ENCODE results near the gene NTN1.
A peak's percentile ranks its signal among the peaks of the same experiment; 100 is the strongest.

NTN1 gene

DNA sequence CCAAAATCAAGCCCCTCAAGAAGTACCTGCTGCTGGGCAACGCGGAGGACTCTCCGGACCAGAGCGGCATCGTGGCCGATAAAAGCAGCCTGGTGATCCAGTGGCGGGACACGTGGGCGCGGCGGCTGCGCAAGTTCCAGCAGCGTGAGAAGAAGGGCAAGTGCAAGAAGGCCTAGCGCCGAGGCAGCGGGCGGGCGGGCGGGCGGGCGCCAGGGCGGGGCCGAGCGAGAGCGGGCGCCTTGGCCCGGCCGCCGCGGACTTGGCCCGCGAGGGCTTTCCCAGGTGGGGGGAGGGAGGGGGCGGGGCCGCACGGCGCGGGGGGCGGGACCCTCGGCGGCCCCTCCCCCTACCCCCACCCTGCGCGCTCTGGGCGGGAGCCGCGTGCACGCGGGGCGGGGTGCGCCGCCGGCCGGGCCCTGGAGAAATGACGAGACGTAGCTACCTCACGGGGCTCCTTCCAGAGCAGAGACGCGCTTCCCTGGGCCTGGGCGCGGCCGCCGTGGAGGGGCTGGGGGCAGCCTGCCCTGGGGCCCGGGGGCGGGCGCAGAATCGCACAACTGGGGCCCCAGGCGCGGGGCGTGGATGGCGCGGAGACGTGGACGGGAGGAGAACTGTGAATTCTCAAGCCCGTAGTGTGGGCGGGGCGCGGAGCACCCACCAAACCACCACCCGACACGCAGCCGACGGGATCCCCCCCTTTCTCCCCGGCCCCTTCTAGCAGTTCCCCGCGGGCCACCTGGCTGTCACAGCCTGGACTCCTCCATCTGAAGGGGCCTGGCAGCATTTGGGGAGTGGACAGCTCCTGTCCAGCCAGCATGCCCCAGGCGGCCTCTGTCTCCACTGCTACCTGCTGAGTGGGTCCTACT is 218.7 kb downstream of the NTN1 start:
- H3K36me3 ChIP-seq (ENCODE audit: control insufficient read depth in 2 of 2, insufficient read depth in 1 of 2, low read length in 2 of 2): no peaks in the 10 kb centered on the region
- ChIA-PET CTCF (interaction anchor here (1.4 kb wide), 1 partner anchor 12 kb away, joined by 6 read pairs; no protein-coding TSS in a partner anchor), POLR2A (interaction anchor here (1.0 to 2.0 kb wide), 4 partner anchors 10 to 336 kb away, joined by 3 to 6 read pairs (median 6); partner anchors contain the start of genes NTN1 and STX8)
- H3K27ac ChIP-seq (ENCODE audit: extremely low read depth, low read depth, low read length): peak overlapping the region; percentile 85
- peak overlapping the region; percentile 17 for H3K4me3 ChIP-seq (ENCODE audit: low read depth, low read length)
- peaks cover 17% of the 10 kb centered on the region for H3K4me1 ChIP-seq (ENCODE audit: control insufficient read depth, insufficient read depth, low read length)
- no peaks in the 10 kb centered on the region for H3K9me3 ChIP-seq (ENCODE audit: control insufficient read depth, insufficient read depth, low read depth, low read length)
- TF ChIP-seq ZNF423 (tag by site-specific recombination; IDR thresholded peaks at IDR 0.05) (peak; percentile 40; the same call in 1 of the 2 replicates), BCL11A (tag by site-specific recombination; IDR thresholded peaks at IDR 0.05; ENCODE audit: low read depth) (0 out of 2 replicates have a peak, but pooled peaks have one; percentile 21), ZFHX2 (tag by site-specific recombination; conservative IDR thresholded peaks at IDR 0.05) (peak; percentile 74), ZNF391 (tag by site-specific recombination; IDR thresholded peaks at IDR 0.05; ENCODE audit: borderline replicate concordance, low read depth) (no peak), ZNF404 (tag by site-specific recombination; IDR thresholded peaks at IDR 0.05) (no peak), ZNF266 (tag by site-specific recombination; IDR thresholded peaks at IDR 0.05; ENCODE audit: low read depth) (no peak), TCF7L2 (IDR thresholded peaks at IDR 0.05; ENCODE audit: borderline replicate concordance, low read depth, low read length) (no peak), REPIN1 (tag by site-specific recombination; IDR thresholded peaks at IDR 0.05; ENCODE audit: low read depth) (no peak), ZNF221 (tag by site-specific recombination; IDR thresholded peaks at IDR 0.05; ENCODE audit: borderline replicate concordance) (no peak), ZBTB21 (tag by site-specific recombination; IDR thresholded peaks at IDR 0.05) (no peak), ZNF433 (tag by site-specific recombination; IDR thresholded peaks at IDR 0.05; ENCODE audit: low read depth) (0 out of 2 replicates have a peak, but pooled peaks have one; percentile 4), SP3 (tag by site-specific recombination; IDR thresholded peaks at IDR 0.05) (peak; percentile 11), ZNF324 (tag by site-specific recombination; IDR thresholded peaks at IDR 0.05) (no peak), WT1 (tag by site-specific recombination; IDR thresholded peaks at IDR 0.05) (no peak), ZNF416 (tag by site-specific recombination; IDR thresholded peaks at IDR 0.05) (no peak), GLIS2 (tag by site-specific recombination; IDR thresholded peaks at IDR 0.05) (peak; percentile 76; the same call in 1 of the 2 replicates), ZNF223 (tag by site-specific recombination; IDR thresholded peaks at IDR 0.05) (no peak), MYNN (tag by site-specific recombination; IDR thresholded peaks at IDR 0.05; ENCODE audit: borderline replicate concordance) (no peak), ZNF548 (tag by site-specific recombination; IDR thresholded peaks at IDR 0.05) (0 out of 2 replicates have a peak, but pooled peaks have one; percentile 30), ZNF664 (tag by site-specific recombination; IDR thresholded peaks at IDR 0.05) (no peak), OSR2 (tag by site-specific recombination; IDR thresholded peaks at IDR 0.05) (peak; percentile 24; the same call in 1 of the 2 replicates)
- TF ChIP-seq, protein P1, sequence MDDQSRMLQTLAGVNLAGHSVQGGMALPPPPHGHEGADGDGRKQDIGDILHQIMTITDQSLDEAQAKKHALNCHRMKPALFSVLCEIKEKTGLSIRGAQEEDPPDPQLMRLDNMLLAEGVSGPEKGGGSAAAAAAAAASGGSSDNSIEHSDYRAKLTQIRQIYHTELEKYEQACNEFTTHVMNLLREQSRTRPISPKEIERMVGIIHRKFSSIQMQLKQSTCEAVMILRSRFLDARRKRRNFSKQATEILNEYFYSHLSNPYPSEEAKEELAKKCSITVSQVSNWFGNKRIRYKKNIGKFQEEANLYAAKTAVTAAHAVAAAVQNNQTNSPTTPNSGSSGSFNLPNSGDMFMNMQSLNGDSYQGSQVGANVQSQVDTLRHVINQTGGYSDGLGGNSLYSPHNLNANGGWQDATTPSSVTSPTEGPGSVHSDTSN (CRISPR knock-in tag; IDR thresholded peaks at IDR 0.05): 0 out of 2 replicates have a peak, but pooled peaks have one; percentile 31
- TF ChIP-seq, protein P2, sequence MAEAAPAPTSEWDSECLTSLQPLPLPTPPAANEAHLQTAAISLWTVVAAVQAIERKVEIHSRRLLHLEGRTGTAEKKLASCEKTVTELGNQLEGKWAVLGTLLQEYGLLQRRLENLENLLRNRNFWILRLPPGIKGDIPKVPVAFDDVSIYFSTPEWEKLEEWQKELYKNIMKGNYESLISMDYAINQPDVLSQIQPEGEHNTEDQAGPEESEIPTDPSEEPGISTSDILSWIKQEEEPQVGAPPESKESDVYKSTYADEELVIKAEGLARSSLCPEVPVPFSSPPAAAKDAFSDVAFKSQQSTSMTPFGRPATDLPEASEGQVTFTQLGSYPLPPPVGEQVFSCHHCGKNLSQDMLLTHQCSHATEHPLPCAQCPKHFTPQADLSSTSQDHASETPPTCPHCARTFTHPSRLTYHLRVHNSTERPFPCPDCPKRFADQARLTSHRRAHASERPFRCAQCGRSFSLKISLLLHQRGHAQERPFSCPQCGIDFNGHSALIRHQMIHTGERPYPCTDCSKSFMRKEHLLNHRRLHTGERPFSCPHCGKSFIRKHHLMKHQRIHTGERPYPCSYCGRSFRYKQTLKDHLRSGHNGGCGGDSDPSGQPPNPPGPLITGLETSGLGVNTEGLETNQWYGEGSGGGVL (tag by site-specific recombination; IDR thresholded peaks at IDR 0.05): peak; percentile 63
- TF ChIP-seq, protein P3, sequence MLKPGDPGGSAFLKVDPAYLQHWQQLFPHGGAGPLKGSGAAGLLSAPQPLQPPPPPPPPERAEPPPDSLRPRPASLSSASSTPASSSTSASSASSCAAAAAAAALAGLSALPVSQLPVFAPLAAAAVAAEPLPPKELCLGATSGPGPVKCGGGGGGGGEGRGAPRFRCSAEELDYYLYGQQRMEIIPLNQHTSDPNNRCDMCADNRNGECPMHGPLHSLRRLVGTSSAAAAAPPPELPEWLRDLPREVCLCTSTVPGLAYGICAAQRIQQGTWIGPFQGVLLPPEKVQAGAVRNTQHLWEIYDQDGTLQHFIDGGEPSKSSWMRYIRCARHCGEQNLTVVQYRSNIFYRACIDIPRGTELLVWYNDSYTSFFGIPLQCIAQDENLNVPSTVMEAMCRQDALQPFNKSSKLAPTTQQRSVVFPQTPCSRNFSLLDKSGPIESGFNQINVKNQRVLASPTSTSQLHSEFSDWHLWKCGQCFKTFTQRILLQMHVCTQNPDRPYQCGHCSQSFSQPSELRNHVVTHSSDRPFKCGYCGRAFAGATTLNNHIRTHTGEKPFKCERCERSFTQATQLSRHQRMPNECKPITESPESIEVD (tag by site-specific recombination; IDR thresholded peaks at IDR 0.05): no peak
- TF ChIP-seq, protein P4, sequence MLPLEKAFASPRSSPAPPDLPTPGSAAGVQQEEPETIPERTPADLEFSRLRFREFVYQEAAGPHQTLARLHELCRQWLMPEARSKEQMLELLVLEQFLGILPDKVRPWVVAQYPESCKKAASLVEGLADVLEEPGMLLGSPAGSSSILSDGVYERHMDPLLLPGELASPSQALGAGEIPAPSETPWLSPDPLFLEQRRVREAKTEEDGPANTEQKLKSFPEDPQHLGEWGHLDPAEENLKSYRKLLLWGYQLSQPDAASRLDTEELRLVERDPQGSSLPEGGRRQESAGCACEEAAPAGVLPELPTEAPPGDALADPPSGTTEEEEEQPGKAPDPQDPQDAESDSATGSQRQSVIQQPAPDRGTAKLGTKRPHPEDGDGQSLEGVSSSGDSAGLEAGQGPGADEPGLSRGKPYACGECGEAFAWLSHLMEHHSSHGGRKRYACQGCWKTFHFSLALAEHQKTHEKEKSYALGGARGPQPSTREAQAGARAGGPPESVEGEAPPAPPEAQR (tag by site-specific recombination; IDR thresholded peaks at IDR 0.05): no peak
- TF ChIP-seq, protein P5, sequence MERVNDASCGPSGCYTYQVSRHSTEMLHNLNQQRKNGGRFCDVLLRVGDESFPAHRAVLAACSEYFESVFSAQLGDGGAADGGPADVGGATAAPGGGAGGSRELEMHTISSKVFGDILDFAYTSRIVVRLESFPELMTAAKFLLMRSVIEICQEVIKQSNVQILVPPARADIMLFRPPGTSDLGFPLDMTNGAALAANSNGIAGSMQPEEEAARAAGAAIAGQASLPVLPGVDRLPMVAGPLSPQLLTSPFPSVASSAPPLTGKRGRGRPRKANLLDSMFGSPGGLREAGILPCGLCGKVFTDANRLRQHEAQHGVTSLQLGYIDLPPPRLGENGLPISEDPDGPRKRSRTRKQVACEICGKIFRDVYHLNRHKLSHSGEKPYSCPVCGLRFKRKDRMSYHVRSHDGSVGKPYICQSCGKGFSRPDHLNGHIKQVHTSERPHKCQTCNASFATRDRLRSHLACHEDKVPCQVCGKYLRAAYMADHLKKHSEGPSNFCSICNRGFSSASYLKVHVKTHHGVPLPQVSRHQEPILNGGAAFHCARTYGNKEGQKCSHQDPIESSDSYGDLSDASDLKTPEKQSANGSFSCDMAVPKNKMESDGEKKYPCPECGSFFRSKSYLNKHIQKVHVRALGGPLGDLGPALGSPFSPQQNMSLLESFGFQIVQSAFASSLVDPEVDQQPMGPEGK (tag by site-specific recombination; IDR thresholded peaks at IDR 0.05): no peak; the same call in none of the 2 replicates
- TF ChIP-seq, protein P6, sequence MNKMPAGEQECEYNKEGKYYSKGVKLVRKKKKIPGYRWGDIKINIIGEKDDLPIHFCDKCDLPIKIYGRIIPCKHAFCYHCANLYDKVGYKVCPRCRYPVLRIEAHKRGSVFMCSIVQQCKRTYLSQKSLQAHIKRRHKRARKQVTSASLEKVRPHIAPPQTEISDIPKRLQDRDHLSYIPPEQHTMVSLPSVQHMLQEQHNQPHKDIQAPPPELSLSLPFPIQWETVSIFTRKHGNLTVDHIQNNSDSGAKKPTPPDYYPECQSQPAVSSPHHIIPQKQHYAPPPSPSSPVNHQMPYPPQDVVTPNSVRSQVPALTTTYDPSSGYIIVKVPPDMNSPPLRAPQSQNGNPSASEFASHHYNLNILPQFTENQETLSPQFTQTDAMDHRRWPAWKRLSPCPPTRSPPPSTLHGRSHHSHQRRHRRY (tag by site-specific recombination; IDR thresholded peaks at IDR 0.05): no peak

Data from HEK293 (cell line).